Loucy (cell line): ENCODE results near the gene TDRD5.

Experiments
- H2AFZ ChIP-seq: fragments of 200-600 bp; sonication (generic); 2 replicates; pipeline ENCODE4 v1.6.0; 2016; ENCODE audit warnings: antibody characterized with exemption, mild to moderate bottlenecking, low read length, moderate library complexity
- H3F3A ChIP-seq: fragments of 200-600 bp; 2 replicates; pipeline ENCODE4 v1.6.0; 2016; ENCODE audit warnings: antibody characterized with exemption, low read depth, mild to moderate bottlenecking
- H3K27me3 ChIP-seq: fragments of 200-600 bp; sonication (generic); 2 replicates; pipeline ENCODE4 v1.6.1; 2014; ENCODE audit warnings: low read length, mild to moderate bottlenecking; ENCODE audit not compliant: insufficient read depth, poor library complexity, severe bottlenecking
- H3K36me3 ChIP-seq: fragments of 200-600 bp; sonication (generic); 2 replicates; pipeline ENCODE4 v1.6.1; 2016; ENCODE audit warnings: low read length; ENCODE audit not compliant: insufficient read depth
- H3K4me1 ChIP-seq: fragments of 200-600 bp; sonication (generic); 2 replicates; pipeline ENCODE4 v1.5.1; 2014; ENCODE audit warnings: low read length, mild to moderate bottlenecking; ENCODE audit not compliant: insufficient read depth, poor library complexity, severe bottlenecking
- H3K4me2 ChIP-seq: fragments of 200-600 bp; sonication (generic); 2 replicates; pipeline ENCODE4 v1.6.0; 2014; ENCODE audit warnings: antibody characterized with exemption, low read length, low read depth, mild to moderate bottlenecking; ENCODE audit not compliant: poor library complexity, severe bottlenecking
- H3K4me3 ChIP-seq: fragments of 200-600 bp; sonication (generic); 2 replicates; pipeline ENCODE4 v1.5.1; 2014; ENCODE audit warnings: low read length, mild to moderate bottlenecking, mixed read lengths; ENCODE audit not compliant: poor library complexity, severe bottlenecking
- H3K79me2 ChIP-seq: fragments of 200-600 bp; sonication (generic); 2 replicates; pipeline ENCODE4 v1.6.1; 2014; ENCODE audit warnings: low read length; ENCODE audit not compliant: insufficient read depth
- H3K9ac ChIP-seq: fragments of 200-600 bp; sonication (generic); 2 replicates; pipeline ENCODE4 v1.6.0; 2014; ENCODE audit warnings: mild to moderate bottlenecking, low read depth, low read length, moderate library complexity; ENCODE audit not compliant: poor library complexity, severe bottlenecking
- H3K9me2 ChIP-seq: fragments of 200-600 bp; sonication (generic); replicated peaks from 2 replicates; pipeline ENCODE4 v1.6.1; 2016; ENCODE audit warnings: low read depth, low read length, mixed read lengths
- H3K9me3 ChIP-seq: fragments of 200-600 bp; sonication (generic); 2 replicates; pipeline ENCODE4 v1.6.1; 2014; ENCODE audit warnings: mild to moderate bottlenecking, antibody characterized with exemption, low read length, low read depth; ENCODE audit not compliant: insufficient read depth
- H4K20me1 ChIP-seq: fragments of 200-600 bp; sonication (generic); 2 replicates; pipeline ENCODE4 v1.6.0; 2014; ENCODE audit warnings: antibody characterized with exemption, low read length, mild to moderate bottlenecking; ENCODE audit not compliant: insufficient read depth, poor library complexity, severe bottlenecking
- EZH2phosphoT487 ChIP-seq: fragments of 200-600 bp; IDR thresholded peaks from 2 replicates; pipeline ENCODE4 v1.6.1; 2018; ENCODE audit warnings: antibody characterized with exemption, mild to moderate bottlenecking, moderate library complexity, borderline replicate concordance
- TF ChIP-seq, protein P1 (sequence below): fragments of 200-600 bp; sonication (generic); conservative IDR thresholded peaks from 2 replicates; pipeline ENCODE4 v1.5.1; 2014; ENCODE audit warnings: mild to moderate bottlenecking, antibody characterized with exemption, low read length

TDRD5 gene, protein sequence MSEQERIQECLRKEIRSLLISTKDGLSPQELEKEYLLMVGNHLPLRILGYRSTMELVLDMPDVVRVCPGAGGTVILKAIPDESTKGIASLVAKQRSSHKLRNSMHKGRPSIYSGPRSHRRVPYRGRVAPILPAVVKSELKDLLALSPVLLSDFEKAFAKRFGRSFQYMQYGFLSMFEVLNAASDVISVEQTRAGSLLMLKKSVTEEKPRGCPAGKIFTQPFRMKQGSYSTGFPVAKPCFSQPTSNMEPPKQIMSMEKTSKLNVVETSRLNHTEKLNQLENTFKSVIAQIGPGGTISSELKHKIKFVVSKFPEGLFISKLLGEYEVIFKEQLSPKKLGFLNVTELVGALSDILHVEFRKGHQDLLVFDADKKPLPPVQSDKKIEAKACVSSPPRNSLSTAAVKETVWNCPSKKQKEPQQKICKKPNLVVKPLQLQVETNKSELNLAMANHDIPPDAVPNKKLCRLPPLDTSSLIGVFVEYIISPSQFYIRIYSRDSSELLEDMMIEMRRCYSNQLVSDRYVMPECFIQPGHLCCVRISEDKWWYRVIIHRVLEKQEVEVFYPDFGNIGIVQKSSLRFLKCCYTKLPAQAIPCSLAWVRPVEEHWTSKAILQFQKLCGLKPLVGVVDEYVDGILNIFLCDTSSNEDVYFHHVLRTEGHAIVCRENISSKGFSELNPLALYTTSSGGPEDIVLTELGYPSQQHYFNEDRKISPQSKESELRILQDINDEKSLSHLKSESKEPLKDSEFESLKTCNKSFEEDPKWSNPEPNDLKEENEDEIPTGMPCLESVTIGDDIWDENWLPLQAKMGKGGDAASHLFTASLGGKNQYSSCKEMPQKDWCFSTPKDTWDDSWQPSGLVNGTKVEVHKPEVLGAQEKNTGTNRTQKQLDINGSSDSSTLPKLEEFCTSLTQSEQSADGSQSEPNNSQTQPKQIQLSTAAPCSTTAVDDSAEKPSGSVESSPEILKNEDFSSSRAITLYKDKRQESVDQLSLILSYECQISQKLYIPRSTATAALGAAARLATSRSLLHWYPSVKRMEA

DNA sequence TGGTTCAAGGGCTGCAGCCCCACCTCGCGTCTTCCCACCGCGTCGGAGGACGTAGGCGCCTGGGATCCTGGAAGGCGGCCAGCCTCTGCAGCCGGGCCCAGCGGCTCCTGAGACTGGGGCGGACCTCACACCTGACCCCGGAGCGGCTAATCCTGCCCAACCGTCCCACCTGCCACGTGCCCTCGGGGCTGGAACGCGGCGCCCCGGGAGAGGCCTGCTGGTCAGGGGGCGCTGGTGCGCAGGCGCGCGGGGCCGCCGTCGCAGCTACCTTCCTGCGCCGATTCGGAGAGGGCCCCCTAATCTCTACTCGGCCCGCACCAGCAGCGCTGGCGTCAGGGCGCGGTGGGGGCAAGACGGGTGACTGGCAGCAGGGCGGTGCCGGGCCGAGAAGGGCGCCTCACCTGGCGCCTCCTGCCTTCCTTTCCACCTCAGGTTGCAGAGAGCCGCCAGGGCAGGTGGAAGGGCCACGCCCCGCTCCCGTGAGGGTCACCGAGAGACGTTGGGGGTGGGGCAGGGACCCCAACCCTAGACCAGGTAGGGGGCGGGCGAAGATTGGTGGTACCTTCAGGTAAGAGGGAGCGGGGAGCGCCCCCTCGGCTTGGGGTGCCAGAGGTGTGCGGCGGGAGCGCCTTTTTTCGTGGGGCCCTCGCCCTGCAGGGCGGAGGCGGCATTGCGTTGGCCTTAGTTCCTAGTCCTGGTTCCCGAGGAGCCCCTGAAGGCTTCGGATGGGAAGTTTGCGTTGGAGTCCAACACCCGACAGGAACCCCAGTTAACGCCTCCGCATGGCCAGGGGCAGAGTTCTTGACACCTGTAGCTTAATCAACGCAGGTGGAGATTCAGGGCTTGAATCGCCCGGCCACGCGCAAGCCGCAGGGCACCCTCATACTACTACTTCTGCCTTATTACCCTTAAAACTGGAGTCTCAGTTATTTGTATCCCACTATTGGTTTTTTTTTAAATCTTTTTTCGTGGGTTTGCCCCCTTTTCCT, at the start of gene TDRD5:
TDRD5 (plus strand) TSS at position 241 of the 989 bp plus-strand sequence. CDS start 784 bp downstream, outside the sequence.
- no peak within 1 kb of the TSS for H2AFZ ChIP-seq

DNA sequence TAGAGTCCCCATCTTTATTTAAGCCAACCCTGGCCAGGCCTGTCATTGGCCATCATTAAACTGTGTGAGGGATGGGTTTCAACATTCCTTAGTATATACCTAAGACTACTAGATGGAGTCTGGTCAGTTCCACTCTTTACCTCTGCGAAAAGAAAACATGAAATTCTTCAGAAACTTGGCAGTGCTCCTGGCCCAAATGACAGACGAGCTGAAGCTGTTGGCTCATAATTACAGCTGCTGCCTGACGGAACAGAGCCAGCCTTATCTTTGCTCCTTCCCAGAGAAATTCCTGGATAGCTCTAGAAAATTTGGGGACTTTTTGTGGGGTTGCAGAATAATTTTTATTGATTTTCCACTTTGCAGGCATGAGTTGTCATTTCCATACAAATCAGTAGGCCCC, 46.3 kb upstream of the TDRD5 start:
- no peak overlapping the region for H3K4me2 ChIP-seq
- no peaks in the 10 kb centered on the region for H3K4me1 ChIP-seq
- no peak overlapping the region for H3K4me3 ChIP-seq
- H3K27me3 ChIP-seq, result no peaks in the 10 kb centered on the region
- peaks cover 4% of the 10 kb centered on the region; the same call in 1 of the 2 replicates for H3K9me3 ChIP-seq
- H3K36me3 ChIP-seq, result no peaks in the 10 kb centered on the region
- no peak overlapping the region for H2AFZ ChIP-seq
- TF ChIP-seq, protein P1, sequence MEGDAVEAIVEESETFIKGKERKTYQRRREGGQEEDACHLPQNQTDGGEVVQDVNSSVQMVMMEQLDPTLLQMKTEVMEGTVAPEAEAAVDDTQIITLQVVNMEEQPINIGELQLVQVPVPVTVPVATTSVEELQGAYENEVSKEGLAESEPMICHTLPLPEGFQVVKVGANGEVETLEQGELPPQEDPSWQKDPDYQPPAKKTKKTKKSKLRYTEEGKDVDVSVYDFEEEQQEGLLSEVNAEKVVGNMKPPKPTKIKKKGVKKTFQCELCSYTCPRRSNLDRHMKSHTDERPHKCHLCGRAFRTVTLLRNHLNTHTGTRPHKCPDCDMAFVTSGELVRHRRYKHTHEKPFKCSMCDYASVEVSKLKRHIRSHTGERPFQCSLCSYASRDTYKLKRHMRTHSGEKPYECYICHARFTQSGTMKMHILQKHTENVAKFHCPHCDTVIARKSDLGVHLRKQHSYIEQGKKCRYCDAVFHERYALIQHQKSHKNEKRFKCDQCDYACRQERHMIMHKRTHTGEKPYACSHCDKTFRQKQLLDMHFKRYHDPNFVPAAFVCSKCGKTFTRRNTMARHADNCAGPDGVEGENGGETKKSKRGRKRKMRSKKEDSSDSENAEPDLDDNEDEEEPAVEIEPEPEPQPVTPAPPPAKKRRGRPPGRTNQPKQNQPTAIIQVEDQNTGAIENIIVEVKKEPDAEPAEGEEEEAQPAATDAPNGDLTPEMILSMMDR, result no peak
- TF ChIP-seq EZH2phosphoT487, result no peak
- H3F3A ChIP-seq, result no peaks in the 10 kb centered on the region
- no peaks in the 10 kb centered on the region for H3K79me2 ChIP-seq
- H4K20me1 ChIP-seq, result no peaks in the 10 kb centered on the region
- H3K9me2 ChIP-seq, result no peaks in the 10 kb centered on the region
- H3K9ac ChIP-seq, result no peak overlapping the region

More for the DNA sequence above, at the start of gene TDRD5:
- no peaks in the 10 kb centered on the region for H3K79me2 ChIP-seq
- H3K4me3 ChIP-seq, result no peak within 1 kb of the TSS
- no peak for TF ChIP-seq EZH2phosphoT487
- TF ChIP-seq, protein P1, result no peak
- no peaks in the 10 kb centered on the region for H3K9me3 ChIP-seq
- no peaks in the 10 kb centered on the region for H3F3A ChIP-seq
- H3K4me2 ChIP-seq, result no peak within 1 kb of the TSS
- no peaks in the 10 kb centered on the region for H3K4me1 ChIP-seq
- H3K27me3 ChIP-seq, result no peaks in the 10 kb centered on the region
- H3K36me3 ChIP-seq, result no peaks in the 10 kb centered on the region
- no peaks in the 10 kb centered on the region for H4K20me1 ChIP-seq
- no peaks in the 10 kb centered on the region for H3K9me2 ChIP-seq
- H3K9ac ChIP-seq, result no peak within 1 kb of the TSS
